SW480 (cell line): ENCODE measurements around the gene PKMYT1.

Experiments
- DNase-seq: peaks from one replicate; pipeline ENCODE4 v3.0.0-alpha.2; 2016; ENCODE audit warnings: low spot score

Gene PKMYT1

GRCh38 chr16:2973605-2974318 lies 6.5 kb downstream of the PKMYT1 start:
- no peak for DNase-seq

- no peak for DNase-seq
Observed at GRCh38 chr16:2973093-2973492, 7.2 kb downstream of the PKMYT1 start.

GRCh38 chr16:2971985-2972784 lies 8.1 kb downstream of the PKMYT1 start:
- DNase-seq = no peak

GRCh38 chr16:2971134-2971984 lies 8.9 kb downstream of the PKMYT1 start:
- DNase-seq = no peak

- DNase-seq = no peak
Observed at GRCh38 chr16:2970563-2970962, 9.7 kb downstream of the PKMYT1 start.

- peak; percentile 78 for DNase-seq
Observed at GRCh38 chr16:2969545-2970521, 10.4 kb downstream of the PKMYT1 start.

GRCh38 chr16:2968738-2969544 lies 11.3 kb downstream of the PKMYT1 start, which contains the start of gene PAQR4:
Gene PAQR4, plus strand, starts transcription at chr16:2969348. Its CDS starts 327 bp downstream, at chr16:2969675.
- DNase-seq = peak; percentile 90

- DNase-seq = peak; percentile 89
Observed at GRCh38 chr16:2968368-2968737, 11.9 kb downstream of the PKMYT1 start.

- no peak for DNase-seq
Observed at GRCh38 chr16:2967721-2968161, 12.5 kb downstream of the PKMYT1 start.

- DNase-seq = no peak
Observed at GRCh38 chr16:2967211-2967631, 13.0 kb downstream of the PKMYT1 start.

- no peak for DNase-seq
Observed at GRCh38 chr16:2966808-2967191, 13.4 kb downstream of the PKMYT1 start.

GRCh38 chr16:2966043-2966807 lies 14.0 kb downstream of the PKMYT1 start:
- DNase-seq = no peak

- peak; percentile 83 for DNase-seq
Observed at GRCh38 chr16:2964475-2965336, 15.5 kb downstream of the PKMYT1 start.

GRCh38 chr16:2963723-2964474 lies 16.3 kb downstream of the PKMYT1 start, which contains the start of gene KREMEN2:
Gene KREMEN2, plus strand, starts transcription at chr16:2964275. Its CDS starts 246 bp downstream, at chr16:2964521.
- DNase-seq = peak; percentile 81

- no peak for DNase-seq
Observed at GRCh38 chr16:2963074-2963722, 17.0 kb downstream of the PKMYT1 start.

GRCh38 chr16:2962334-2963073 lies 17.7 kb downstream of the PKMYT1 start:
- DNase-seq = no peak
